HL-60 (cell line): ENCODE results near the gene PSMB11.

Experiments used
- DNase-seq, 2 experiments: peaks; one replicate each; pipeline ENCODE4 v3.0.0-alpha.2; 2010 to 2020; ENCODE audit warnings: low read depth in 1 of 2, low spot score in 1 of 2
- H3K27ac ChIP-seq: fragments of 250-450 bp; sonication (Bioruptor Pico); replicated peaks from 2 replicates; pipeline ENCODE4 v1.5.1; 2020; ENCODE audit warnings: mild to moderate bottlenecking, moderate library complexity
- H3K27me3 ChIP-seq: fragments of 250-450 bp; sonication (Bioruptor Pico); 2 replicates; pipeline ENCODE4 v1.5.1; 2021; ENCODE audit warnings: mild to moderate bottlenecking, moderate library complexity; ENCODE audit not compliant: insufficient read depth, poor library complexity, severe bottlenecking
- H3K4me3 ChIP-seq: replicated peaks from 2 replicates; pipeline ENCODE4 v1.5.1; 2011; ENCODE audit warnings: mild to moderate bottlenecking, control low read depth, low read length; ENCODE audit not compliant: insufficient read depth
- CTCF ChIP-seq: IDR thresholded peaks from one replicate; pipeline ENCODE4 v1.5.1; 2011; ENCODE audit warnings: low read length, control low read depth, inconsistent platforms; ENCODE audit not compliant: insufficient read depth
- GABPA ChIP-seq: IDR thresholded peaks from 2 replicates; pipeline ENCODE4 v1.6.1; 2012; ENCODE audit warnings: low read depth
- POLR2AphosphoS5 ChIP-seq: IDR thresholded peaks from 2 replicates; pipeline ENCODE4 v1.6.1; 2012; ENCODE audit warnings: low read depth
- REST ChIP-seq: IDR thresholded peaks from 2 replicates; pipeline ENCODE4 v1.6.1; 2012; ENCODE audit warnings: low read depth; ENCODE audit not compliant: insufficient replicate concordance
- SPI1 ChIP-seq: IDR thresholded peaks from 2 replicates; pipeline ENCODE4 v1.6.1; 2012; ENCODE audit warnings: low read depth, mild to moderate bottlenecking, borderline replicate concordance

The PSMB11 gene

GRCh38 chr14:23005451-23006187 lies 36.4 kb upstream of the PSMB11 start:
- no peak for DNase-seq
- Histone ChIP-seq H3K27me3 (no peaks in the 10 kb centered on the region), H3K4me3 (no peak overlapping the region), H3K27ac (peak overlapping the region; percentile 89)
- peak; percentile 49; the same call in 1 of the 2 replicates for TF ChIP-seq SPI1
- TF ChIP-seq GABPA = no peak
- TF ChIP-seq REST = no peak
- TF ChIP-seq CTCF = no peak
- TF ChIP-seq POLR2AphosphoS5 = no peak

GRCh38 chr14:23006188-23006534 lies 35.9 kb upstream of the PSMB11 start:
- no peak for DNase-seq
- TF ChIP-seq REST (no peak), SPI1 (no peak), POLR2AphosphoS5 (no peak), CTCF (no peak), GABPA (no peak)
- H3K4me3 ChIP-seq = peak overlapping the region; percentile 57
- H3K27me3 ChIP-seq = no peaks in the 10 kb centered on the region
- peak overlapping the region; percentile 89 for H3K27ac ChIP-seq

DNA sequence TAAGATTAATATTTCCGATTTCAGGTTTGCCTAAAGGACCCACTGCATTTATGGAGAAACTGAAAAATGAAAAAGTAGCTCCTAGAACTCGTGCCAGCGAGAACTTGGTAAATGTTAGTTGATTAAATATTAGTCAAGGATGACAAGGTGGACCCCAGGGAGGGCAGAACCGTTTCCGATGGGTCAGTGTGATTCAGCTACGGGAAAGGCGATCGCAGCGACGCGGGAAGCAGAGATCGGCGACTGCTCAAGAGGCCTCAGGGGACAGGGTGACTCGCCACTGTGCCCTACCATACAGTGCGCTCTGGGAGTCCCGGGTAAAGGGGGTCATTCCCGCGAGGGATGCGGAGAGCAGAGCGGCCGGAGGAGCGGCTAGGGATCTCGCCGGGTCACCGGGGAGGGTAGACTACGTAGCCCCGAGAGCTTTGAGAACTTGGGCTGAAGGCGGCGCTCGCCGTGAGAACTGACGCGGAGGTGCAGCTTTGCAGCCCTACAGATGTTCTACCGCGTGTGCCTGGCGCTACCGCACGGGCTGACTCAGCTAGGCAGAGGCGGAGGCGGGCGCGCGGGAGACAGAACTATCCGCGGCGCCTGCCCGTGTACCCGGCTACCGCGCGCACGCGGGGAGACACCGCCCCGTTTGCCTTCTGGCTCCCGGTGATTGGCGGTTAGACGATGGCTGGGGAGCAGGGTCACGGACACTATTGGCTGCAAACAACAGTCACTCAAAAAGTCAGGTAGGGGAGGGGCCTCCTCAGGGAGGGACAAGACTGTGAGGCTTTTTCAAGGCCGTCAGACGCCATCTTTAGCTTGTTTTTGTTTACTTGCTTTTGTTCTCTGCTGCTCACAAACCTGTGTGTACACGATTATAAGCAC lies 35.2 kb upstream of the PSMB11 start:
- Histone ChIP-seq H3K27me3 (no peaks in the 10 kb centered on the region), H3K4me3 (peak overlapping the region; percentile 57), H3K27ac (peak overlapping the region; percentile 89)
- peak; percentile 93 to 99 for DNase-seq
- TF ChIP-seq GABPA (no peak), SPI1 (no peak), REST (peak; percentile 75), POLR2AphosphoS5 (peak; percentile 96), CTCF (peak; percentile 15)
